HepG2 (cell line): ENCODE results near the gene NR1H3. TPM values are rescaled to one million over a fixed set of nuclear protein-coding genes. Genes with fewer than 3 reads are reported as not detected.
A peak's percentile ranks its signal among the peaks of the same experiment; 100 is the strongest.

ENCODE experiments used
- AGO2 ChIP-seq: fragments of 200-400 bp; formaldehyde crosslinking; optimal IDR thresholded peaks from 2 replicates; pipeline ENCODE3; 2017; ENCODE audit warnings: mild to moderate bottlenecking, low read depth, low read length, moderate library complexity
- ATF1 ChIP-seq: IDR thresholded peaks from 2 replicates; pipeline ENCODE4 v1.6.1; 2016; ENCODE audit warnings: mild to moderate bottlenecking, control low read depth
- GABPA ChIP-seq, 2 experiments: IDR thresholded peaks; 2 replicates each; pipeline ENCODE4 v1.6.1; 2011 to 2016; ENCODE audit warnings: low read depth in 2 of 2, low read length in 1 of 2, missing biosample characterization in 1 of 2, missing genetic modification characterization in 1 of 2
- KAT8 ChIP-seq: IDR thresholded peaks from 2 replicates; pipeline ENCODE4 v1.6.1; 2016; ENCODE audit warnings: missing genetic modification reagents, missing compliant biosample characterization
- MXI1 ChIP-seq: IDR thresholded peaks from 3 replicates; pipeline ENCODE4 v1.6.1; 2012; ENCODE audit warnings: low read depth, low read length, inconsistent platforms, borderline replicate concordance
- PBX3 ChIP-seq: sonication (generic); formaldehyde crosslinking; IDR thresholded peaks from 2 replicates; pipeline ENCODE4 v1.8.1; 2023; ENCODE audit warnings: missing genetic modification reagents, inconsistent platforms, borderline replicate concordance
- SNAI1 ChIP-seq: sonication (generic); formaldehyde crosslinking; IDR thresholded peaks from 2 replicates; pipeline ENCODE4 v1.5.0; 2020; ENCODE audit warnings: mild to moderate bottlenecking, missing genetic modification reagents, borderline replicate concordance
- TEF ChIP-seq: sonication (generic); formaldehyde crosslinking; IDR thresholded peaks from 2 replicates; pipeline ENCODE4 v1.5.0; 2020; ENCODE audit warnings: missing genetic modification reagents
- YEATS4 ChIP-seq: sonication (generic); formaldehyde crosslinking; IDR thresholded peaks from 2 replicates; pipeline ENCODE4 v1.4.0; 2020; ENCODE audit warnings: missing genetic modification reagents, borderline replicate concordance
- ZBTB7A ChIP-seq: sonication (generic); formaldehyde crosslinking; IDR thresholded peaks from 2 replicates; pipeline ENCODE4 v1.8.0; 2022; ENCODE audit warnings: mild to moderate bottlenecking, missing genetic modification reagents
- ZNF687 ChIP-seq: sonication (generic); formaldehyde crosslinking; IDR thresholded peaks from 2 replicates; pipeline ENCODE4 v1.5.1; 2020; ENCODE audit warnings: mild to moderate bottlenecking, missing genetic modification reagents, moderate library complexity
- ZNF776 ChIP-seq: sonication (generic); formaldehyde crosslinking; IDR thresholded peaks from 2 replicates; pipeline ENCODE4 v1.4.0; 2020; ENCODE audit warnings: mild to moderate bottlenecking, missing genetic modification reagents
- ZSCAN22 ChIP-seq: sonication (generic); formaldehyde crosslinking; IDR thresholded peaks from 2 replicates; pipeline ENCODE4 v1.4.0; 2020; ENCODE audit warnings: mild to moderate bottlenecking, missing genetic modification reagents
- ZSCAN25 ChIP-seq: sonication (generic); formaldehyde crosslinking; IDR thresholded peaks from 2 replicates; pipeline ENCODE4 v1.8.0; 2022; ENCODE audit warnings: mild to moderate bottlenecking, missing genetic modification reagents
- polyA plus RNA-seq, 8 experiments: library from polyadenylated mRNA; depleted of rRNA in 3 of 8; stranded (reverse) in 7 of 8; unstranded in 1 of 8; fragments of >200 nt; fragmentation: Illumina TruSeq in 4 of 8; extraction: Trizol in 4 of 8; gene quantifications; 2 replicates each; pipeline versions ENCODE4 v1.2.1 to v1.2.3, GENCODE V29; 2011 to 2016; ENCODE audit warnings: low read depth in 4 of 8, missing spikeins in 1 of 8, mixed read lengths in 1 of 8; ENCODE audit not compliant: insufficient read depth in 1 of 8
- total RNA-seq, 5 experiments: library from RNA; depleted of rRNA; stranded (reverse); fragments of >200 nt; fragmentation: Illumina TruSeq; extraction: Trizol; gene quantifications; 2 replicates each; pipeline ENCODE4 v1.2.3, GENCODE V29; 2016; ENCODE audit warnings: low read depth in 1 of 5
- TF ChIP-seq, protein P1 (sequence below): sonication (generic); formaldehyde crosslinking; IDR thresholded peaks from 2 replicates; pipeline ENCODE4 v1.4.0; 2020; ENCODE audit warnings: missing genetic modification reagents
- TF ChIP-seq, protein P2 (sequence below): sonication (generic); formaldehyde crosslinking; IDR thresholded peaks from 2 replicates; pipeline ENCODE4; 2020; ENCODE audit warnings: missing genetic modification reagents, mild to moderate bottlenecking, borderline replicate concordance

NR1H3 gene
- total and polyA plus RNA-seq, 2 of the 13 experiments (the other 11 are each of a cell fraction or from before 2014, with no cell fraction given) = 41.8 to 102 TPM

DNA sequence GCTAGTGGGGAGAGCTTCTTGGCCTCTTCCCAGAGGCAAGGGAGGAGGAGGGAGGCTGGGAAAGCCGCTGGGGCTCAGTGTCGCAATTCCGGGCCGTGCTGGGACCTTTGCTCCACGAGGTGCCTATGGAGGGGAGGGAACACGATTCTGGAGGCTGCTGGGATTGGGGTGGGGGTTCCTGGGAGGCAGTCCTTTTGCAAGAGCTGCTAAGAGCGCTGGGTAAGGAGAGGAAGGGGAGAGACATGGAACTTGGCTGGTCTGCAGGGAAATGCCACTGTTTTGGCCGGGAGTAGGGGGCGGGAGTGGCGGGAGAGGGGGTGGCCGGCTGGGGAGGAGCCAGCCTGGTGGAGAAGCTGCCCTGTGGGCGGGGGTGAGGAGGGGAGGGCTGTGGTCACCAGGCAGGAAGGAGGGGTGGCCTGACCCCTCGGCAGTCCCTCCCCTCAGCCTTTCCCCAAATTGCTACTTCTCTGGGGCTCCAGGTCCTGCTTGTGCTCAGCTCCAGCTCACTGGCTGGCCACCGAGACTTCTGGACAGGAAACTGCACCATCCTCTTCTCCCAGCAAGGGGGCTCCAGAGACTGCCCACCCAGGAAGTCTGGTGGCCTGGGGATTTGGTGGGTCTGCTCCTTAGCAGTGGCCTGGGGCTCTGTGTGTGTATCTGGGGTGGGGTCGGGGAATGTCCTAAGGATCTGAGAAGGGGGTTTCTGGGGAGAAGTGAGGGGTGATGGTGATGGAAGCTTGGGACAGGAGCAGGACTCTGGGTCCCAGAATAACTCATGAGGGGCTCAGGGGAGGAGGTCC lies at the start of gene NR1H3 (continued):
- TF ChIP-seq ZSCAN25 (CRISPR knock-in tag) = peak; percentile 82
- TF ChIP-seq YEATS4 (CRISPR knock-in tag) = peak; percentile 30; the same call in 1 of the 2 replicates
- peak; percentile 38 for TF ChIP-seq KAT8
- TF ChIP-seq PBX3 (CRISPR knock-in tag) = no peak
- TF ChIP-seq, protein P1, sequence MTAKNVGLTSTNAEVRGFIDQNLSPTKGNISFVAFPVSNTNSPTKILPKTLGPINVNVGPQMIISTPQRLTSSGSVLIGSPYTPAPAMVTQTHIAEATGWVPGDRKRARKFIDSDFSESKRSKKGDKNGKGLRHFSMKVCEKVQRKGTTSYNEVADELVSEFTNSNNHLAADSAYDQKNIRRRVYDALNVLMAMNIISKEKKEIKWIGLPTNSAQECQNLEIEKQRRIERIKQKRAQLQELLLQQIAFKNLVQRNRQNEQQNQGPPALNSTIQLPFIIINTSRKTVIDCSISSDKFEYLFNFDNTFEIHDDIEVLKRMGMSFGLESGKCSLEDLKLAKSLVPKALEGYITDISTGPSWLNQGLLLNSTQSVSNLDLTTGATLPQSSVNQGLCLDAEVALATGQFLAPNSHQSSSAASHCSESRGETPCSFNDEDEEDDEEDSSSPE (CRISPR knock-in tag) = peak; percentile 66
- no peak for TF ChIP-seq GABPA (IDR thresholded peaks at IDR 0.05; ENCODE audit: low read depth, low read length)
- peak; percentile 22; the same call in 1 of the 2 replicates for TF ChIP-seq GABPA (CRISPR knock-in tag; IDR thresholded peaks at IDR 0.05; ENCODE audit: low read depth)
- no peak for TF ChIP-seq ATF1
- no peak for TF ChIP-seq TEF (CRISPR knock-in tag)
- TF ChIP-seq ZNF776 = no peak
- 0 out of 2 replicates have a peak, but pooled peaks have one; percentile 11 for TF ChIP-seq SNAI1
- TF ChIP-seq, protein P2, sequence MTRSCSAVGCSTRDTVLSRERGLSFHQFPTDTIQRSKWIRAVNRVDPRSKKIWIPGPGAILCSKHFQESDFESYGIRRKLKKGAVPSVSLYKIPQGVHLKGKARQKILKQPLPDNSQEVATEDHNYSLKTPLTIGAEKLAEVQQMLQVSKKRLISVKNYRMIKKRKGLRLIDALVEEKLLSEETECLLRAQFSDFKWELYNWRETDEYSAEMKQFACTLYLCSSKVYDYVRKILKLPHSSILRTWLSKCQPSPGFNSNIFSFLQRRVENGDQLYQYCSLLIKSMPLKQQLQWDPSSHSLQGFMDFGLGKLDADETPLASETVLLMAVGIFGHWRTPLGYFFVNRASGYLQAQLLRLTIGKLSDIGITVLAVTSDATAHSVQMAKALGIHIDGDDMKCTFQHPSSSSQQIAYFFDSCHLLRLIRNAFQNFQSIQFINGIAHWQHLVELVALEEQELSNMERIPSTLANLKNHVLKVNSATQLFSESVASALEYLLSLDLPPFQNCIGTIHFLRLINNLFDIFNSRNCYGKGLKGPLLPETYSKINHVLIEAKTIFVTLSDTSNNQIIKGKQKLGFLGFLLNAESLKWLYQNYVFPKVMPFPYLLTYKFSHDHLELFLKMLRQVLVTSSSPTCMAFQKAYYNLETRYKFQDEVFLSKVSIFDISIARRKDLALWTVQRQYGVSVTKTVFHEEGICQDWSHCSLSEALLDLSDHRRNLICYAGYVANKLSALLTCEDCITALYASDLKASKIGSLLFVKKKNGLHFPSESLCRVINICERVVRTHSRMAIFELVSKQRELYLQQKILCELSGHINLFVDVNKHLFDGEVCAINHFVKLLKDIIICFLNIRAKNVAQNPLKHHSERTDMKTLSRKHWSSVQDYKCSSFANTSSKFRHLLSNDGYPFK = peak; percentile 51; the same call in 1 of the 2 replicates
- TF ChIP-seq AGO2 = peak; percentile 39
- no peak for TF ChIP-seq ZSCAN22 (CRISPR knock-in tag)
- peak; percentile 92 for TF ChIP-seq ZNF687 (CRISPR knock-in tag)
- 0 out of 3 replicates have a peak, but pooled peaks have one; percentile 28 for TF ChIP-seq MXI1
- TF ChIP-seq ZBTB7A (CRISPR knock-in tag) = no peak; the same call in 1 of the 2 replicates
